ENCODE data around the gene ENTHD1. TPM values are rescaled to one million over a fixed set of nuclear protein-coding genes. Genes with fewer than 3 reads are reported as not detected.

The ENTHD1 gene
- total and polyA plus RNA-seq, 2 of the 8 experiments (the other 6 are each of a cell fraction or from before 2014, with no cell fraction given), result not detected

GRCh38 chr22:39712751-39713525 lies 180.6 kb downstream of the ENTHD1 start (continued):
- TF ChIP-seq, protein P1, sequence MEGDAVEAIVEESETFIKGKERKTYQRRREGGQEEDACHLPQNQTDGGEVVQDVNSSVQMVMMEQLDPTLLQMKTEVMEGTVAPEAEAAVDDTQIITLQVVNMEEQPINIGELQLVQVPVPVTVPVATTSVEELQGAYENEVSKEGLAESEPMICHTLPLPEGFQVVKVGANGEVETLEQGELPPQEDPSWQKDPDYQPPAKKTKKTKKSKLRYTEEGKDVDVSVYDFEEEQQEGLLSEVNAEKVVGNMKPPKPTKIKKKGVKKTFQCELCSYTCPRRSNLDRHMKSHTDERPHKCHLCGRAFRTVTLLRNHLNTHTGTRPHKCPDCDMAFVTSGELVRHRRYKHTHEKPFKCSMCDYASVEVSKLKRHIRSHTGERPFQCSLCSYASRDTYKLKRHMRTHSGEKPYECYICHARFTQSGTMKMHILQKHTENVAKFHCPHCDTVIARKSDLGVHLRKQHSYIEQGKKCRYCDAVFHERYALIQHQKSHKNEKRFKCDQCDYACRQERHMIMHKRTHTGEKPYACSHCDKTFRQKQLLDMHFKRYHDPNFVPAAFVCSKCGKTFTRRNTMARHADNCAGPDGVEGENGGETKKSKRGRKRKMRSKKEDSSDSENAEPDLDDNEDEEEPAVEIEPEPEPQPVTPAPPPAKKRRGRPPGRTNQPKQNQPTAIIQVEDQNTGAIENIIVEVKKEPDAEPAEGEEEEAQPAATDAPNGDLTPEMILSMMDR (IDR thresholded peaks at IDR 0.05; ENCODE audit: control extremely low read depth in 1 of 3, insufficient read depth in 1 of 3, low read depth in 1 of 3, low read length in 3 of 3), result no peak
- TF ChIP-seq SIRT6 (IDR thresholded peaks at IDR 0.05; ENCODE audit: low read length) (no peak), GABPA (IDR thresholded peaks at IDR 0.05; ENCODE audit: borderline replicate concordance, insufficient read depth, low read length) (no peak), CBX8 (IDR thresholded peaks at IDR 0.05; ENCODE audit: borderline replicate concordance, low read depth, low read length) (no peak), TAF7 (optimal IDR thresholded peaks at IDR 0.05; ENCODE audit: borderline replicate concordance, low read depth, low read length) (no peak), BACH1 (IDR thresholded peaks at IDR 0.05; ENCODE audit: low read length) (no peak), ZNF274 (IDR thresholded peaks at IDR 0.05; ENCODE audit: borderline replicate concordance, extremely low read depth, low read length) (no peak), BRCA1 (IDR thresholded peaks at IDR 0.05; ENCODE audit: low read depth, low read length) (no peak)

Measured in H1 (cell line).